ENCODE results near the gene CEMIP. TPM values are rescaled to one million over a fixed set of nuclear protein-coding genes. Genes with fewer than 3 reads are reported as not detected.

Gene CEMIP
- total RNA-seq, 4 donors from 2014 or later, result 0.17 to 0.34 (median 0.26) TPM; not detected in 1

DNA sequence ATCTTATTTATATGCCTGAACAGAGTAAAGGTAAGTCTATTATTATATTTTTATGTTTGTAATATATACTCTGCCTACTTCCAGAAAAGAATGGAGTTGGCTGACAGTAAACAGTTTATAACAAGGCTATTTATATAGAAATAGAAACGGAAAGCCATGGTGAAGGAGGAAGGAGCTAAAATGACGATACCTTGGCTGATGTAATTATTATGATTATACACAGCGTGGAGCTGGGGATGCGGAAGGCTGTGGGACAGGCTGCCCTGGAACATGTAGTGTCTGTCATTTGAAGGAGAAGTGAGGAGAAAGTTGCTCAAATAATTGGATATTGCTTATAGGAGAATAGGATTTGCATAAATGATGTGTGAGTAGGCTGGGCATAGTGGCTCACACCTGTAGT is 37.8 kb downstream of the CEMIP start:
- intact Hi-C loops (cut with DNase I), result no loop called here
- 41% methylated on average over 4 of the region's 4 CpGs for WGBS

DNA sequence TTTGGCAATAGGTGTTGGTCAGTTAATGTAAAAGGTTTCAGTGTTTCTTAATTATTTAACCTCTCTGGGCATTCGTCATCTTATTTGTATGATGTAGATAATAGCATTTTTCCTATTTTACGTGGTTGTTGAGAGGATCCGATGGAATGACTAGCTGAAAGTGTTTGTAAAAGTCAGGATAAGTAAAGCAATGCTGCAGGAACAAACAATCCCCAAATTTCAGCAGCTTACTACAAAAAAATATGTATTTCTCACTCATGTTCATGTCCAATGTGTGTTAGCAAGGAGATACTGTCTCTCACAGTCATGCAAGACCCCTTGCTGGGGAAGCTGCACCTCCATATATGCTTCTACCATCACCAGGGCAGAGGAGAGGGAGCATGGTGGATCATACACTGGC is 38.7 kb downstream of the CEMIP start:
- TF ChIP-seq POLR2AphosphoS5 (IDR thresholded peaks at IDR 0.05), result no peak
- intact Hi-C loops (cut with DNase I), result no loop called here
- Histone ChIP-seq H3K27me3 (no peaks in the 10 kb centered on the region), H3K27ac (replicated peaks in 1 of 4) (no peak overlapping the region), H3K9me3 (no peaks in the 10 kb centered on the region), H3K4me3 (no peak overlapping the region), H3K36me3 (no peaks in the 10 kb centered on the region), H3K4me1 (peaks cover 0 to 34% (median 29%) of the 10 kb centered on the region in 4 donors)
- no peak for DNase-seq (ENCODE audit: extremely low spot score)
- WGBS, result 95% methylated on average over 3 of the region's 3 CpGs

More for the DNA sequence above, 37.8 kb downstream of the CEMIP start:
- no peak for DNase-seq (ENCODE audit: extremely low spot score)
- peaks cover 0 to 34% (median 29%) of the 10 kb centered on the region in 4 donors for H3K4me1 ChIP-seq
- no peaks in the 10 kb centered on the region for H3K36me3 ChIP-seq
- no peaks in the 10 kb centered on the region for H3K9me3 ChIP-seq
- H3K27me3 ChIP-seq, result no peaks in the 10 kb centered on the region
- no peak overlapping the region for H3K27ac ChIP-seq (replicated peaks in 1 of 4)
- TF ChIP-seq POLR2AphosphoS5 (IDR thresholded peaks at IDR 0.05) (no peak), POLR2A (IDR thresholded peaks at IDR 0.05; ENCODE audit: low read depth) (no peak), EP300 (IDR thresholded peaks at IDR 0.05) (no peak)
- TF ChIP-seq, protein P1, sequence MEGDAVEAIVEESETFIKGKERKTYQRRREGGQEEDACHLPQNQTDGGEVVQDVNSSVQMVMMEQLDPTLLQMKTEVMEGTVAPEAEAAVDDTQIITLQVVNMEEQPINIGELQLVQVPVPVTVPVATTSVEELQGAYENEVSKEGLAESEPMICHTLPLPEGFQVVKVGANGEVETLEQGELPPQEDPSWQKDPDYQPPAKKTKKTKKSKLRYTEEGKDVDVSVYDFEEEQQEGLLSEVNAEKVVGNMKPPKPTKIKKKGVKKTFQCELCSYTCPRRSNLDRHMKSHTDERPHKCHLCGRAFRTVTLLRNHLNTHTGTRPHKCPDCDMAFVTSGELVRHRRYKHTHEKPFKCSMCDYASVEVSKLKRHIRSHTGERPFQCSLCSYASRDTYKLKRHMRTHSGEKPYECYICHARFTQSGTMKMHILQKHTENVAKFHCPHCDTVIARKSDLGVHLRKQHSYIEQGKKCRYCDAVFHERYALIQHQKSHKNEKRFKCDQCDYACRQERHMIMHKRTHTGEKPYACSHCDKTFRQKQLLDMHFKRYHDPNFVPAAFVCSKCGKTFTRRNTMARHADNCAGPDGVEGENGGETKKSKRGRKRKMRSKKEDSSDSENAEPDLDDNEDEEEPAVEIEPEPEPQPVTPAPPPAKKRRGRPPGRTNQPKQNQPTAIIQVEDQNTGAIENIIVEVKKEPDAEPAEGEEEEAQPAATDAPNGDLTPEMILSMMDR (IDR thresholded peaks at IDR 0.05), result no peak
- no peak overlapping the region for H3K4me3 ChIP-seq

DNA sequence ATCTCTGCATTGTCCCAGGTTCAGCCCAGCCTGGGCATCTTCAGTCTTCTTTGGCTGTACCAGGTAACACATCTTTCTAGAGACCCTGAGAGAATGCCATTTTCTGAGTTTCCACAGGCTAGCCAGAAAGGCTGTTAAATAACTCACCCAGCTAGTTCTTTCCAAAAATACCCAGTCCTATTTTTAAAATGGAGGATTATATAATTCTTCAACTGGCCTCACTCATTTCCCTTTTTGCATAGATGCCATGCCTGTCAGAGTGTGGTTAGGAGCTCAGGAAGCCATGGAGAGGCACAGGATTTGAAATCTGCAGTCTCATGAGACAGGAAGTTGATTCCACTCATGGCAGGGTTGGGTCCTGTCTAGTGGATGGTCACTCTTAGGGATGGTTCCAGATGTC is 39.8 kb downstream of the CEMIP start:
- H3K27ac ChIP-seq (replicated peaks in 1 of 4), result no peak overlapping the region
- no peaks in the 10 kb centered on the region for H3K27me3 ChIP-seq
- H3K9me3 ChIP-seq, result no peaks in the 10 kb centered on the region
- intact Hi-C loops (cut with DNase I), result no loop called here
- no peaks in the 10 kb centered on the region for H3K36me3 ChIP-seq
- peaks cover 0 to 34% (median 29%) of the 10 kb centered on the region in 4 donors for H3K4me1 ChIP-seq
- H3K4me3 ChIP-seq, result no peak overlapping the region
- DNase-seq (ENCODE audit: extremely low spot score), result no peak
- no peak for TF ChIP-seq POLR2AphosphoS5 (IDR thresholded peaks at IDR 0.05)
- TF ChIP-seq, protein P1 (IDR thresholded peaks at IDR 0.05), result no peak
- no peak for TF ChIP-seq EP300 (IDR thresholded peaks at IDR 0.05)
- no peak for TF ChIP-seq POLR2A (IDR thresholded peaks at IDR 0.05; ENCODE audit: low read depth)

DNA sequence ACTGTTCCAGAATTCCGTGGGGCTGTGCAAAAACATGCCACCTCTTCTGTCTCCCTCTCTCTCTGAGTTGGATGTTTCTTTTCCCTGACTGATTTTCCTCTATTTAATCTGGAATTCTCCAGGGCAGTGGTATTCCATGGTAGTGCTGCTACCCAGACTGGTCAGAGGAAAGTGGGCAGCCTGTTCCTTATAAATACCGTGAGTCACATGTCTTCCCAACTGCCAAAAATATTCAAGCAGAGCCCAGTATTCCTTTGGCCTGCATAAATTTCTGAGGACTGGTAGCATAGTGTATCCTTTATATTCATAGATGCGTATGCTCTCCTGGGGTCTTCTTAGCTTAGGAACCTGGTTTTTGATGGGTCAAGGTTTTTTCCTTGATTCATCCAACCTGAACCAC is 40.9 kb downstream of the CEMIP start:
- intact Hi-C loops (cut with DNase I), result no loop called here
- no peak overlapping the region for H3K27ac ChIP-seq (replicated peaks in 1 of 4)
- H3K9me3 ChIP-seq, result no peaks in the 10 kb centered on the region
- H3K4me3 ChIP-seq, result no peak overlapping the region
- peaks cover 0 to 33% (median 27%) of the 10 kb centered on the region in 4 donors for H3K4me1 ChIP-seq
- H3K36me3 ChIP-seq, result no peaks in the 10 kb centered on the region
- TF ChIP-seq POLR2A (IDR thresholded peaks at IDR 0.05; ENCODE audit: low read depth), result no peak
- TF ChIP-seq EP300 (IDR thresholded peaks at IDR 0.05), result no peak
- no peak for TF ChIP-seq POLR2AphosphoS5 (IDR thresholded peaks at IDR 0.05)
- TF ChIP-seq, protein P1 (IDR thresholded peaks at IDR 0.05), result no peak
- H3K27me3 ChIP-seq, result no peaks in the 10 kb centered on the region
- DNase-seq (ENCODE audit: extremely low spot score), result no peak
- WGBS, result 75% methylated on average over 3 of the region's 3 CpGs

DNA sequence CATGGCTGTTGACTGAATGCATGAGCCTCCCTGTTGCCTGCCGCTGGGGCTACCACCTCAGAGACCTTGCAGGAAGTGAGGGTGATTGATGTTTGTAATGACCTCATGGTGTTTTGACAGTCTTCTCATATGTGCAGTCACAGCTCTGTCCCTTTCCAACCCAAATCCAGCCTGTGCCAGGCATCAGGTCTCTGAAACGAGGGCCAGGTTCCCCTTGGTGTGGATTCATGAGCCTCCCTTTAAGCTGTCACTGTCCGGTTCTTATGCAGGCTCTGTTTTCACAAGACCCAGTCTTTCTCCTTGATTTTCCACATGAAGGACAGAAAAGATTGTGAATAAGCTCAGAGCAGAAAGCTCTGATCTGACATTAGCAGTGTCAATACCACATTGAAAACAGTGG is 43.1 kb downstream of the CEMIP start:
- H3K4me3 ChIP-seq, result no peak overlapping the region
- no peak overlapping the region for H3K27ac ChIP-seq (replicated peaks in 1 of 4)
- WGBS, result 100% methylated on average over 2 of the region's 3 CpGs
- no peaks in the 10 kb centered on the region for H3K27me3 ChIP-seq
- intact Hi-C loops (cut with DNase I), result no loop called here
- DNase-seq (ENCODE audit: extremely low spot score), result no peak
- peaks cover 0 to 12% (median 8%) of the 10 kb centered on the region in 4 donors for H3K4me1 ChIP-seq
- H3K9me3 ChIP-seq, result no peaks in the 10 kb centered on the region
- no peaks in the 10 kb centered on the region for H3K36me3 ChIP-seq
- TF ChIP-seq POLR2A (IDR thresholded peaks at IDR 0.05; ENCODE audit: low read depth) (no peak), EP300 (IDR thresholded peaks at IDR 0.05) (no peak), POLR2AphosphoS5 (IDR thresholded peaks at IDR 0.05) (no peak)
- TF ChIP-seq, protein P1 (IDR thresholded peaks at IDR 0.05), result no peak
